PC-9 (cell line): ENCODE measurements around the gene GALNT5. TPM values are rescaled to one million over a fixed set of nuclear protein-coding genes. Genes with fewer than 3 reads are reported as not detected.

ENCODE experiments used
- BruUV-seq: library from RNA; stranded (reverse); fragments of 400-500 nt; replicated peaks from 2 replicates; lab custom pipeline; 2021; lab: Mats Ljungman, UMichigan
- CTCF ChIA-PET: fragments of 300-600 bp; sonication (Branson Sonifier 250); formaldehyde crosslinking; loops from one replicate; lab custom pipeline; 2022; ENCODE audit warnings: antibody characterized with exemption; lab: Charles Lee
- POLR2A ChIA-PET: fragments of 300-600 bp; sonication (Branson Sonifier 250); formaldehyde crosslinking; loops from one replicate; lab custom pipeline; 2022; ENCODE audit warnings: antibody characterized with exemption; ENCODE audit not compliant: unreplicated experiment; lab: Charles Lee
- DNase-seq, 2 experiments: peaks; one replicate each; pipeline versions ENCODE4 v3.0.0 to v3.0.0-alpha.2; 2015 to 2022; ENCODE audit warnings: mixed read lengths in 1 of 2
- H2AFZ ChIP-seq: fragments of 200-600 bp; sonication (generic); 2 replicates; pipeline ENCODE4 v1.8.1; 2017; ENCODE audit warnings: antibody characterized with exemption
- H3F3A ChIP-seq: fragments of 200-600 bp; sonication (generic); 2 replicates; pipeline ENCODE4 v1.8.1; 2017; ENCODE audit warnings: antibody characterized with exemption, mild to moderate bottlenecking, low read depth; ENCODE audit not compliant: insufficient read depth
- H3K27ac ChIP-seq: fragments of 200-600 bp; sonication (generic); 2 replicates; pipeline ENCODE4 v1.6.1; 2016; ENCODE audit warnings: mixed run types
- H3K27me3 ChIP-seq: fragments of 200-600 bp; sonication (generic); 2 replicates; pipeline ENCODE4 v1.6.1; 2016; ENCODE audit warnings: low read depth, mixed run types; ENCODE audit not compliant: insufficient read depth
- H3K36me3 ChIP-seq: fragments of 200-600 bp; sonication (generic); 2 replicates; pipeline ENCODE4 v1.6.1; 2016; ENCODE audit warnings: low read depth, mixed run types
- H3K4me1 ChIP-seq: fragments of 200-600 bp; sonication (generic); replicated peaks from 2 replicates; pipeline ENCODE4 v1.6.1; 2016; ENCODE audit warnings: mixed run types; ENCODE audit not compliant: insufficient read depth
- H3K4me2 ChIP-seq: fragments of 200-600 bp; sonication (generic); 2 replicates; pipeline ENCODE4 v1.6.1; 2017; ENCODE audit warnings: mixed run types
- H3K4me3 ChIP-seq: fragments of 200-600 bp; sonication (generic); 2 replicates; pipeline ENCODE4 v1.6.1; 2016; ENCODE audit warnings: mixed run types
- H3K79me2 ChIP-seq: fragments of 200-600 bp; sonication (generic); 2 replicates; pipeline ENCODE4 v1.6.1; 2017; ENCODE audit warnings: low read depth, mixed run types
- H3K9me2 ChIP-seq: fragments of 200-600 bp; sonication (generic); 2 replicates; pipeline ENCODE4 v1.8.1; 2017; ENCODE audit warnings: mild to moderate bottlenecking; ENCODE audit not compliant: insufficient read depth
- H3K9me3 ChIP-seq: fragments of 200-600 bp; sonication (generic); 2 replicates; pipeline ENCODE4 v1.8.1; 2016; ENCODE audit warnings: low read depth; ENCODE audit not compliant: insufficient read depth
- H4K20me1 ChIP-seq: fragments of 200-600 bp; sonication (generic); 2 replicates; pipeline ENCODE4 v1.8.1; 2017; ENCODE audit not compliant: insufficient read depth
- EZH2 ChIP-seq: fragments of 200-600 bp; sonication (generic); IDR thresholded peaks from 2 replicates; pipeline ENCODE4 v1.8.0; 2017; ENCODE audit warnings: antibody characterized with exemption, low read depth
- intact Hi-C: fragments of 100-400 bp; cut with micrococcal nuclease; formaldehyde crosslinking; loops from one replicate; pipeline ENCODE4 v1.10.0; 2022; ENCODE audit not compliant: unreplicated experiment
- total RNA-seq: library from RNA; stranded (reverse); gene quantifications from 2 replicates; pipeline ENCODE4 v1.2.3, GENCODE V29; 2021
- TF ChIP-seq, protein P1 (sequence below): fragments of 200-600 bp; sonication (generic); conservative IDR thresholded peaks from 2 replicates; pipeline ENCODE4 v1.6.1; 2017; ENCODE audit warnings: mixed run types, antibody characterized with exemption, mild to moderate bottlenecking, moderate library complexity

The GALNT5 gene
- total RNA-seq, 1 experiment from 2014 or later, result 1.9 TPM

GRCh38 chr2:157355618-157356017 is 98.1 kb downstream of the GALNT5 start:
- Histone ChIP-seq H3K4me3 (no peak overlapping the region), H3K4me2 (no peak overlapping the region), H3K27me3 (no peaks in the 10 kb centered on the region), H2AFZ (no peak overlapping the region), H3K27ac (no peak overlapping the region), H3K79me2 (no peaks in the 10 kb centered on the region), H3K9me3 (no peaks in the 10 kb centered on the region; the same call in 1 of the 2 replicates), H3K4me1 (no peaks in the 10 kb centered on the region), H3F3A (no peaks in the 10 kb centered on the region), H3K9me2 (no peaks in the 10 kb centered on the region), H4K20me1 (no peaks in the 10 kb centered on the region), H3K36me3 (no peaks in the 10 kb centered on the region)
- BruUV-seq, result no TSS peak
- DNase-seq, result no peak
- no peak for TF ChIP-seq EZH2
- TF ChIP-seq, protein P1, sequence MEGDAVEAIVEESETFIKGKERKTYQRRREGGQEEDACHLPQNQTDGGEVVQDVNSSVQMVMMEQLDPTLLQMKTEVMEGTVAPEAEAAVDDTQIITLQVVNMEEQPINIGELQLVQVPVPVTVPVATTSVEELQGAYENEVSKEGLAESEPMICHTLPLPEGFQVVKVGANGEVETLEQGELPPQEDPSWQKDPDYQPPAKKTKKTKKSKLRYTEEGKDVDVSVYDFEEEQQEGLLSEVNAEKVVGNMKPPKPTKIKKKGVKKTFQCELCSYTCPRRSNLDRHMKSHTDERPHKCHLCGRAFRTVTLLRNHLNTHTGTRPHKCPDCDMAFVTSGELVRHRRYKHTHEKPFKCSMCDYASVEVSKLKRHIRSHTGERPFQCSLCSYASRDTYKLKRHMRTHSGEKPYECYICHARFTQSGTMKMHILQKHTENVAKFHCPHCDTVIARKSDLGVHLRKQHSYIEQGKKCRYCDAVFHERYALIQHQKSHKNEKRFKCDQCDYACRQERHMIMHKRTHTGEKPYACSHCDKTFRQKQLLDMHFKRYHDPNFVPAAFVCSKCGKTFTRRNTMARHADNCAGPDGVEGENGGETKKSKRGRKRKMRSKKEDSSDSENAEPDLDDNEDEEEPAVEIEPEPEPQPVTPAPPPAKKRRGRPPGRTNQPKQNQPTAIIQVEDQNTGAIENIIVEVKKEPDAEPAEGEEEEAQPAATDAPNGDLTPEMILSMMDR, result no peak
- ChIA-PET CTCF (no interaction called here), POLR2A (no interaction called here)
- intact Hi-C loops, result no loop called here

GRCh38 chr2:157359628-157360027 is 102.1 kb downstream of the GALNT5 start:
- H2AFZ ChIP-seq, result no peak overlapping the region
- H3K4me1 ChIP-seq, result no peaks in the 10 kb centered on the region
- BruUV-seq, result no TSS peak
- no peak overlapping the region for H3K27ac ChIP-seq
- TF ChIP-seq EZH2, result no peak
- TF ChIP-seq, protein P1, result no peak
- no peaks in the 10 kb centered on the region for H3K36me3 ChIP-seq
- POLR2A ChIA-PET, result no interaction called here
- H3F3A ChIP-seq, result no peaks in the 10 kb centered on the region
- no peaks in the 10 kb centered on the region for H3K27me3 ChIP-seq
- no peaks in the 10 kb centered on the region for H3K79me2 ChIP-seq
- no peaks in the 10 kb centered on the region for H4K20me1 ChIP-seq
- intact Hi-C loops, result no loop called here
- no peak overlapping the region for H3K4me2 ChIP-seq
- no peaks in the 10 kb centered on the region for H3K9me2 ChIP-seq
- CTCF ChIA-PET, result no interaction called here
- no peak for DNase-seq
- H3K4me3 ChIP-seq, result no peak overlapping the region
- H3K9me3 ChIP-seq, result no peaks in the 10 kb centered on the region

DNA sequence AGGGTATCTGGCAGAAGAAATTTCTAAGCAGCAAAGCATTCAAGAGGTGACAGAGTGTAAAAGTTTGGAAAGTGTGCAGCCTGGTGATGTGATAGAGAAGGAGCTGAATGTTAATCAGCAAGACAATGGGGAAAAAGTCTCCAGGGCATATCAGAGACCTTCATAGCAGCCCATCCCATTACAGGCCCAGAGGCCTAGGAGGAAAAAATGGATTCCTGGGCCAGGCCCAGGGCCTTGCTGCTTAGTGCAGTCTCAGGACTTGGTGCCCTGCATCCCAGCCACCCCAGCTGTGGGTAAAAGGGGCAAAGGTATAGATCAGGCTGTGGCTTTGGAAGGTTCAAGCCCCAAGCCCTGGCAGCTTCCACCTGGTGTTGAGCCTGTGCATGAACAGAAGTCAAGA is 104.0 kb downstream of the GALNT5 start:
- Histone ChIP-seq H2AFZ (no peak overlapping the region), H3F3A (no peaks in the 10 kb centered on the region), H3K4me1 (no peaks in the 10 kb centered on the region), H3K36me3 (no peaks in the 10 kb centered on the region), H3K79me2 (no peaks in the 10 kb centered on the region), H4K20me1 (no peaks in the 10 kb centered on the region), H3K4me3 (no peak overlapping the region), H3K9me3 (no peaks in the 10 kb centered on the region), H3K9me2 (no peaks in the 10 kb centered on the region), H3K27ac (no peak overlapping the region), H3K27me3 (no peaks in the 10 kb centered on the region), H3K4me2 (no peak overlapping the region)
- TF ChIP-seq, protein P1, result no peak
- TF ChIP-seq EZH2, result no peak
- no TSS peak for BruUV-seq
- ChIA-PET POLR2A (interaction anchor here (0.6 kb wide), 1 partner anchor 94 kb away, joined by 7 read pairs; no protein-coding TSS in a partner anchor), CTCF (no interaction called here)
- intact Hi-C loops, result no loop called here
- DNase-seq, result no peak
